Suppressor macrophage (primary cell): ENCODE data around the gene IGSF21.
A peak's percentile ranks its signal among the peaks of the same experiment; 100 is the strongest.

Experiments
- DNase-seq, 4 experiments: peaks; one replicate each; pipeline ENCODE4 v3.0.0-alpha.2; 2020 to 2022

The IGSF21 gene

GRCh38 chr1:18097206-18097605, 10.4 kb upstream of the IGSF21 start:
- no peak for DNase-seq

DNA sequence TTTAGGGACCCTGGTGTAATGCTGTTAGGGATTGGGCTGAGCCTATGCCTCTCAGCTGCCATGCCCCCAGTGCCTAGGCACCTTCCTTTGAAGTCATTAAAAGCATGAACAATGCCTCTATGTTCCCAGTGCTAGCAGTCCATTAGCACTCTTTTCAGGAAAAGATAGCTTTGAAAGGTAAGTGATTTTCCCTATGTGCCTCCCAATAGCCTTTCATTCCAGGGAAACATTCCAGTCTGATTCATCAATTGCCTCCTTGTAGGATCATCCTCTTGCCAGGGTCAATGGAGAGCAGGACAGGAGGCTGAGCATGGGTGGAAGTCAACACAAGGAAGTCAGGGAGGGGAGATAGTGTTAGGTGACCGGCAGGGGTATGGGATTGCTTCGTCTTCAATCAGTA, 8.6 kb upstream of the IGSF21 start:
- no peak for DNase-seq

DNA sequence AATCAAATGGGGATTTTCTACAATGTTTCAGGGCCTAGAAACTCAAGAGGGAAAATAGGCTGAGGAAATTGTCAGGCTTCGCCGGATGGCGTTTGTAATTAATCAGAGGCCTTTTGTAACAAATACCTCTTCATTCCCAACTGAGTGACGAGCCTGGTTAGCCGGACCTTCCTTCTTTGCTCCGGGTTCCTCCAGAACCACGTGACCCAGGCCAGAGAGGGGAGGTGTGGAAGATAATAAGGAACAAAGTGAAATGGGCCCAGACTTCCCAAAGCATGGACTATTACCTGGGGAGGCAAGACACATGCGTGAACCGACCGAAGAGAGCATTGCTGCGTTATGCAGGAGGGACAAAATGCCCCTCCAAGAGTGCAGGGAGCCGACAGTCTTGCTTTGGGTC, 7.5 kb upstream of the IGSF21 start:
- no peak for DNase-seq

DNA sequence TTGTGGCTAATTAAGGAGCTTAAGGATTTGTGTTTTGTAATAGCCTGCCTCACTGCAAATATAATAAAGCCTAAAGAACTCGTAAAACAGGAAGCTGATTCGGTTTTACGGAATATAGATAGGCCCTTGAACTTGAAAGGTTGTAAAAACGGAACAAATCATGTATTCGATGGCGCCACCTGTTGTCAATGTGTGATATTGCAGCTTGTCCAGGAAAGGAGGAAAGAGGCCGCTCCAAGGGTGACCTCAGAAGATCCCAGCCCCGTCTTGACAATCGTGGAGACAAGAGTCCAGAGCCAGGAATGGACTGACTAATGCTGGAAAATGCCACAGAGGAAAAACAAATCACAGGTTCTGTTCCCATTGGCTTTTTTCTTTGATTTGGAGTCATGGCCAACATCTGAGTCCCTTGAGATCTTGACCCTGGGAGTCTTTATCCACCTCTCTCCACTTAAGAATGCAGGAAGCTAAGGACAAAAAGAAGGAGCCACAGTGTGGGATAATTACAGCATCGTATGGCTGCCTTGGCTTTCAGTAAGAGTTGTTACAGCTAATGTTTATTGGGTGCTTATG, 7.0 kb upstream of the IGSF21 start:
- peak; percentile 68 to 87 (median 70) for DNase-seq

- DNase-seq, result no peak
Measured at GRCh38 chr1:18101508-18101907, 6.1 kb upstream of the IGSF21 start.

GRCh38 chr1:18103788-18104421, 3.7 kb upstream of the IGSF21 start:
- DNase-seq, result no peak

DNA sequence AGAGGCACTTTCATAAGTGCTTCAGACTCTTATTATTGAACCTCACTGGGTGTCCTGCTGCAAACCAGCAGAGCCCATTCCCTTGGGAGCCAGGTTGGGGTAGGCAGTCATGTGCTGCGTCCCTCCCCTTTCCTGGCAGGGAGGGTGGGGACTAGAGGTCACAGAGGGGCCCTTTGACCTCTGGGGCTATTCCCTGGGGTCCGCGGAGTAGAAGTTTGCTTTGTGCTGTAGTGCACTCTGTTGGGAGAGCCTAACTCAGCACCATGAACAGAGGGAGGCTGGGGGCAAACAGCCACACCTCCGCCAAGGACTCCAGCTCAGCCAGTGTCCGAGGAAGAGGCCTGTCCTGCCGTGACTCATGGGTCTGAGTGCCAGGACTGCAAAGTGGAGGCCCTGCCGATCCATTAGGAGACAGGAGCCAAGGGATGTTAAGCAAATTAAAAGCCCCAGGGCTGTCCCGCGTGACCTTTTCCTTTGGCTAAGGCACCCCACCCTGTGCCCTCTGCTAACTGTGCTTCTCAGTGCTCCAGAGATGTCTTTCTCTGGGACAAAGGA, 3.0 kb upstream of the IGSF21 start:
- no peak for DNase-seq

DNA sequence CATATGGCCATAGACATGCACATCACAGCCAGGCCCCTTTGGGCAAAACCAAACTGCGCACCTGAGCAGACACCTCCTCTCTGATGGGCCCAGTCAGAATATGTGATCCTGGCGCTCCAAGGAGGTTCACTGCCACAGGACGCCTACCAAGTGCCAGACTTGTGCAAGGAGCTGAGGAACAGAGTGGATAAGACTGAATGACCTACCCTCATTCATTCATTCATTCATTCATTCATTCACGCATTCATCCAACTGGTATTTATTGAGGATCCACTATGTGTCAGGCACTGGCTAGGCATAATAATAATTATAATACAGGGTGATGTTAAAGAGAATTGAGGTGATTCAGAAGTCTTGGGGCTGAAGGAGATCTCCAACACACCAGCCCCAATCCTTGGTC, 2.4 kb upstream of the IGSF21 start:
- no peak for DNase-seq

- no peak for DNase-seq
Measured at GRCh38 chr1:18108299-18109057, 880 bp downstream of the IGSF21 start.

DNA sequence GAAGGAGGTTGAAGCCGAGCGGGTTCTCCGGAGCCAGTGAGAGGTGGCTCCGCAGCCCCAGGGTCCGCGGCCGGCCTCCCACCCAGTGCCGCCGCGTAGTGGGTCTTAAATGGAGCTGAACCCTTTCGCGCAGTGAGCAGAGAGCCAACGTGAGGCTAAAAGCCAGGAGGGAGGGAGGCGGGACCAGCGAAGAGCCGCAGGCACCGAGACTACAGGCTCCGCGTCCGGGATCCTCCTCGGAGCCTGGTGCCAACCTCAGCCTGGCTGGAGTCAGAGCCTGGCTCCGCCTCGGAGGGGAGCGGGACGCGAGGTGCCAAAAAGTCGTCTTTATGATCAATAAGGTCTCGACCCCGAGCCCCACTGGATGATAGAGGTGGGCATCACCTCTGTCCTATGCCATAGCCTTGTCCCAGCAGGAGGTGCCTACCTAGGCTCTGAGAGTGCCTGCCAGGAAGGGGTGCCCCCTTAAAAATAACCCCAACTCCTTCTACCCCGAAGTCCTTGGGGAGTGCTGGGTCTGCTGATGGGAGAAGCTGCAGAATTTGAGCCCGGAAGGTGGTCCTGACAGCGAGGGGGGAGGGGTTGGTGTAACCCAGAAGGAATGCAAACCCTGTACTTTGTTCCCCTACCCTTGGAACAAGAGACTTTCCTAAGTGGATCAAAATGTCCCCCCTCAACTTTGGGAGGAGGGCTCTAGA, 1.6 kb downstream of the IGSF21 start:
- no peak for DNase-seq

GRCh38 chr1:18109756-18110597, 2.4 kb downstream of the IGSF21 start:
- peak in 3 of 4 experiments; percentile 13 to 36 (median 18) for DNase-seq

- DNase-seq, result no peak
Measured at GRCh38 chr1:18110598-18110939, 3.0 kb downstream of the IGSF21 start.

DNA sequence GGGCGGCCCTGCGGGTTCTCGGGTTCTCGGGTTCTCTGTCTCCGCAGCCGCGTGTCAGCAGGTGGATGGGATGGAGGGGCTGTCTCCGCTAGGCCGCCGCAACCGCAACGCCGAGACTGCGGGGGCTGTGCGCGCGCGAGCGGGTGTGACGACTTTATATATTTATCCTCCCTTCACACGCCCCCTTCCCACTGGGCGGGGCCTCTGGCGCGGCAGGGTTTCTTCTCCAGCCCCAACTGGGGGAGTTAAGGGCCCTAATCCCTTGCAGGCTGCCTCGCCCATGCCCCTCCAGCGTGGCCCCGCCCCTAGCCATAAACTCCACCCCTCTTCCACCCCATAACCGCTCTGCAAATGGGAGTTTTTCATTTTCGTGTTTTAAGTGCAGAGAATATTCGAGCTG, 3.4 kb downstream of the IGSF21 start:
- no peak for DNase-seq

DNA sequence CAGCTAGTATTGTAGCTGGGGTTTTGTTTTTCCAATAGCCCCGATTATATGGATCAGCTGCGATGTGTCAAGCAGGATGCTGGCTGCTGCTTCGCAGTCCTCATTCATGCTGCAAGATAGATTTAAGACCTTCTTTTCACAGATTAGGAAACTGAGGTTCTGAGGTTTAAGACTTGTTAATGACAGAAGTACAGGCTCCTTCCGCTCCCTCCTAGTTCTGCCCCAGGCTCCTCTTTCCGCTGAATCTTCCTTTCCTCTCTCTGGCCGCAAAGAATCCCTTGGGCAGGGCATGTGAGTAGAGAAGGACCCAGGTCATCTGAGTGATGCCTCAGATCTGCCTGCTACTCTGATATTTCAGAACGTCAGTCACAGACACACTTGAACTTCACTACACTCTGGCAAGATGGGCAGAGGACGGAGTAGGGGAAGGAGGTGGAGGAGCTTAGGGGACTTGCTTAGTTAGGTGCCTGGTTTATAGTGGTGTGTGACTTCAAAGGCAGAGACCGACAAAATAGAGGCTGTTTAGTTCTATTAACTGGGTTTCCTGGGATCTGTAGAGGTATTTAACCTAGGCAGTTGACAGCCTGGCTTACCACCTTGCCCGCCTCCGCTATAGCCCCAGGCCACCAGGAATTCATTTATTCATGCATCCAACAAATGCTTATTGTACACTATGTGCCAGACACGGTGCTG, 4.2 kb downstream of the IGSF21 start:
- DNase-seq, result no peak

DNA sequence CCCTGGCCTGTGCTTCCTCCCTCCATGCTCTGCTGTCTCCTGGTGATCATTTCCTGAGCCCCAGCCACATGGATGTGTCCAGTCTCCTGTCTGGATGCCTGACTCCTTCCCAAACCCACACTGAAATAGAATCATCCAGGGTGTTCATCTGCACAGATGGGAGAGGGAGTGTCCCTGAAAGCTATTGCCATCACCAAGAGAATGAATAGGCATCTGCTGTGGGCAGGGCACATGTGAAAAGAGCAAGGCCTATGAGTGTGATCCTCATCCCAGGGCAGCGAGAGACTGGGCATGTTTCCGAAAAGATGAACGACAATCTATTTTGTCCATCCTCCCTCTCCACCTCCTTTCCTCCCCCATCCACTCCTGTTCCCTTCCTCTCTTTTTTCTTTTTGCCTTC, 5.0 kb downstream of the IGSF21 start:
- DNase-seq, result no peak

DNA sequence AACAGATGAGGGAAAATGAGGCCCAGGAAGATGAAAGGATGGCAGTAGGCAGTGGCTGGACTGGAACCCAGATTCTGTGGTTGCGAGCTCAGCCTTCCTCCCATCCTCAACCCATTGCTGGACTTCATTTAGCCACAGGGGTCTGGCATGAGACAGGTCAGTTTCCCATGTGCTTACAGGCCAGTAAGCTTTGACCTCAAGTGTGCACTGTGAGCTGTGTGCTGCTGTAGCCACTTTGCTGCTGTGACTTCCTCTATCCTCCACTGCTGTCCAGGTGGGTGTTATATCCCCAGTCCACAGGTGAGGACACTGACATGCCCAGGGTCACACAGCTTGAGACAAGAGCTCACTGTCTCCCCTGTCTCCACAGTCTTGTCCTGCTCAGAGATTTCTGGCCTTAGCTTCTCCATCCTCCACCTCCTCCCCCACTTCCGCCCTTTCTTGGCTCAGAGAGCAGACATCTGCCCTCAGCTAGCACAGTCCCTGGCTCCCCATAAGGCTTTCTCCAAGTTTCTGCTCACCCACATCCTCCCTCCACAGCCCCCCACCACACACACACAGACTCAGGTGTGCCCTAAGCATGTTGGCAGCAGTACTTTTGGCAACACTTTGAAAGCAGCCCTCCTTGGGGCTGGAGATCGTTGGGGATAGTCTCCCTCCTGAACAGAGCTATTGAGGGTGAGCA, 7.3 kb downstream of the IGSF21 start:
- no peak for DNase-seq

GRCh38 chr1:18116777-18117176, 9.2 kb downstream of the IGSF21 start:
- no peak for DNase-seq

DNA sequence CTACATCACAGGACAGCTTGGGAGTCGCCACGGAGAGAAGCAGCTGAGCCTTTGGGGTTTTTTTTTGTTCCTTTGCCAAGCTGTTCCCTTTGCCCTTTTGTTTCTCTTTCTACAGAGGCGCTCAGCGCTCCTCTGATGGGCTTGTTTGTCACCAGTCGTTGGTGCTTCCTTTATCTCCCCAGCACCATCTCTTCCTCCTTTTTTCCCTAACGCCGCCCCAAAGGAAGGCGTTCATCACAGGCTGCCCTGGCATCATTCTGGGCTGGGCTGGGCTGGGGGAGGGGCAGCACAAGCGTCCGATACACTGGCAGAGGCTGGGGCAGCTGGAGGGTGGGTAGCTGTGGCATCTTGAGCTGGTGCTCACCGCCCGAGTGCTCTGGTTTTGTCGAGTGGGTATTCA, 10.5 kb downstream of the IGSF21 start:
- DNase-seq, result peak; percentile 46 to 60 (median 56)

DNA sequence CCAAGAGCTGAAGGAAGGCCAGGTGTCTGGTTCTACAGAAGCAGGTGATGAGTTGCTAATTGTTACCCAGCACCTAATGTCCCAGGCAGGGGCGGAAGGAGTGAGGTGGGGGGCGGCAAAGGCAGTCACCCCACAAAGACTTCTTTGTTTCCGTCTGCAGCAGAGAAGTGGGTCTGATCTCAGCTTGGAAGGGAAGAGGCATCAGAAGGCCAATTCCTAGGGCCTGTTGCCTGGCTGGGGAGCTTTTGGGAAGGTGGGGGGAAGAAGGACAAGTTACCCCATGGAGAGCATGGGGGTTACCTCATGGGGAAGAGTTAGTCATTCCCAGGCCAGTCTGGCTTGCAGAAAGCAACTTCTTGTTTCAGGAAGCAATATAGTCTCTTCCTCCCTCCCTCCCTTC, 10.9 kb downstream of the IGSF21 start:
- peak in 3 of 4 experiments; percentile 22 to 39 (median 26) for DNase-seq

- DNase-seq, result peak in 2 of 4 experiments; percentile 20 to 23
Measured at GRCh38 chr1:18119289-18119688, 11.7 kb downstream of the IGSF21 start.

DNA sequence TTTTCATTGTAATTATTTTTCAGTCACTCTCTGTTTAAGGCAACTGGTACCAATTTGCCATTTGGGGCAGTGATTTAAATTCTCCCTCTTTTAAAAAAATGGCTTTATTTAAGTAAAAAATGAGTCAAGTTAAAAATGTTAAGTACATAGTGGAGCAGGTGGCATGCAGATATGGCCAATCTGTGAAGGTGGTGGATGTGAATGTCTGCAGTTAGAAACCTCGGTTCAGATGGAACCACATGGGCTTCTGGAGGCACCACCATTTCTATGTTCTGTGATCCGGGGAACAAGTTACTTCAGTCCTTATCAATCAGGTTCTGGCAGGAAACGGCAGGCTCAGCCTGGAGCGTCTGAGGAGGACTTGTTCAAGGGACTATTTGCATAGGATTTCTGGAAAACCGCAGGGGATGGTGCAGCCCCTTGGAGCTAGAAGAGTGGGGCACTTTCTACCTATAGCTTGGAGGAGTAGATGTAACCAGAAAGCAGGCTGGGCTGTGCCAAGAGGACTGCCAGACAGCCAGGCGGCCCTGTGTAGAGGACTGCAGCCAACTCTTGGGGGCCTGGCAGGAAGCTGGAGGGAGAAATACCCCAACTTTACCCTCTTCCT, 12.3 kb downstream of the IGSF21 start:
- DNase-seq, result no peak
